Esophagus muscularis mucosa (tissue), 4 donors: Measurements from ENCODE around the gene C13orf46. TPM values are rescaled to one million over a fixed set of nuclear protein-coding genes. Genes with fewer than 3 reads are reported as not detected.

Experiments
- DNase-seq: peaks from one replicate; pipeline ENCODE4 v3.0.0-alpha.2; 2017; ENCODE audit errors: extremely low spot score
- H3K27ac ChIP-seq, 4 donors: fragments of 200-600 bp; sonication (generic); replicated peaks in 1 of 4; 1 replicate in 3 of 4; 2 replicates in 1 of 4; pipeline ENCODE4 v1.5.1; 2016 to 2019; ENCODE audit warnings: mild to moderate bottlenecking in 1 of 4
- H3K27me3 ChIP-seq, 4 donors: fragments of 200-600 bp; sonication (generic); one replicate each; pipeline versions ENCODE4 v1.5.1 to v1.6.0; 2016 to 2019
- H3K36me3 ChIP-seq, 4 donors: fragments of 200-600 bp; sonication (generic); one replicate each; pipeline ENCODE4 v1.5.1; 2016 to 2019
- H3K4me1 ChIP-seq, 4 donors: fragments of 200-600 bp; sonication (generic); one replicate each; pipeline ENCODE4 v1.5.1; 2016 to 2019
- H3K4me3 ChIP-seq, 4 donors: fragments of 200-600 bp; sonication (generic); 1 replicate in 2 of 4; 2 replicates in 2 of 4; pipeline ENCODE4 v1.5.1; 2016 to 2019; ENCODE audit warnings: mild to moderate bottlenecking in 4 of 4, moderate library complexity in 1 of 4
- H3K9me3 ChIP-seq, 4 donors: fragments of 200-600 bp; sonication (generic); 1 replicate in 3 of 4; 2 replicates in 1 of 4; pipeline ENCODE4 v1.5.1; 2016 to 2019
- EP300 ChIP-seq: sonication (generic); formaldehyde crosslinking; IDR thresholded peaks from one replicate; pipeline ENCODE4 v1.6.1; 2017; ENCODE audit warnings: antibody characterized with exemption
- POLR2A ChIP-seq: fragments of 450-650 bp; IDR thresholded peaks from one replicate; pipeline ENCODE4 v1.6.1; 2017; ENCODE audit warnings: antibody characterized with exemption, moderate library complexity, mild to moderate bottlenecking, low read depth
- POLR2AphosphoS5 ChIP-seq, 2 donors: sonication (generic); formaldehyde crosslinking; IDR thresholded peaks; one replicate each; pipeline ENCODE4 v1.6.1; 2017; ENCODE audit warnings: antibody characterized with exemption in 2 of 2
- WGBS: methylation state at CpG from one replicate; pipeline ENCODE4 v1.1.5; 2018; 5-methylcytosine and 5-hydroxymethylcytosine counted together
- intact Hi-C: fragments of 100-400 bp; cut with DNase I; formaldehyde crosslinking; loops from one replicate; pipeline ENCODE4 v1.15.1; 2023
- total RNA-seq, 4 donors: library from RNA; depleted of rRNA; stranded (reverse); fragments of >200 nt; gene quantifications; one replicate each; pipeline versions ENCODE4 v1.1.0 to v1.2.1, GENCODE V29; 2016
- TF ChIP-seq, protein P1 (sequence below), 3 experiments: fragments of 200-600 bp in 2 of 3; fragments of 450-650 bp in 1 of 3; sonication (generic) in 2 of 3; IDR thresholded peaks; one replicate each; pipeline ENCODE4 v1.5.1; 2017 to 2019; ENCODE audit warnings: antibody characterized with exemption in 3 of 3, mild to moderate bottlenecking in 2 of 3, moderate library complexity in 1 of 3

The C13orf46 gene
- total RNA-seq, 4 donors from 2014 or later = 0.17 to 2.1 (median 0.89) TPM

- H3K27me3 ChIP-seq = peaks cover 0 to 4% (median 0%) of the 10 kb centered on the region in 4 donors
- no peak overlapping the region for H3K4me3 ChIP-seq
- no peaks in the 10 kb centered on the region for H3K4me1 ChIP-seq
- 98% methylated on average over 14 of the region's 22 CpGs for WGBS
- no peak overlapping the region for H3K27ac ChIP-seq
- intact Hi-C loops = no loop called here
- H3K9me3 ChIP-seq = no peaks in the 10 kb centered on the region
- DNase-seq = no peak
- TF ChIP-seq EP300 (no peak), POLR2A (no peak), POLR2AphosphoS5 (IDR thresholded peaks at IDR 0.05) (no peak)
- TF ChIP-seq, protein P1, sequence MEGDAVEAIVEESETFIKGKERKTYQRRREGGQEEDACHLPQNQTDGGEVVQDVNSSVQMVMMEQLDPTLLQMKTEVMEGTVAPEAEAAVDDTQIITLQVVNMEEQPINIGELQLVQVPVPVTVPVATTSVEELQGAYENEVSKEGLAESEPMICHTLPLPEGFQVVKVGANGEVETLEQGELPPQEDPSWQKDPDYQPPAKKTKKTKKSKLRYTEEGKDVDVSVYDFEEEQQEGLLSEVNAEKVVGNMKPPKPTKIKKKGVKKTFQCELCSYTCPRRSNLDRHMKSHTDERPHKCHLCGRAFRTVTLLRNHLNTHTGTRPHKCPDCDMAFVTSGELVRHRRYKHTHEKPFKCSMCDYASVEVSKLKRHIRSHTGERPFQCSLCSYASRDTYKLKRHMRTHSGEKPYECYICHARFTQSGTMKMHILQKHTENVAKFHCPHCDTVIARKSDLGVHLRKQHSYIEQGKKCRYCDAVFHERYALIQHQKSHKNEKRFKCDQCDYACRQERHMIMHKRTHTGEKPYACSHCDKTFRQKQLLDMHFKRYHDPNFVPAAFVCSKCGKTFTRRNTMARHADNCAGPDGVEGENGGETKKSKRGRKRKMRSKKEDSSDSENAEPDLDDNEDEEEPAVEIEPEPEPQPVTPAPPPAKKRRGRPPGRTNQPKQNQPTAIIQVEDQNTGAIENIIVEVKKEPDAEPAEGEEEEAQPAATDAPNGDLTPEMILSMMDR (IDR thresholded peaks at IDR 0.05) = no peak
- peaks cover 40 to 89% (median 78%) of the 10 kb centered on the region in 4 donors for H3K36me3 ChIP-seq
These were observed 40.2 kb upstream of the C13orf46 start for GRCh38 chr13:114013952-114014629.

GRCh38 chr13:114013336-114013735 lies 39.5 kb upstream of the C13orf46 start:
- Histone ChIP-seq H3K4me3 (no peak overlapping the region), H3K27ac (no peak overlapping the region), H3K27me3 (peaks cover 0 to 4% (median 0%) of the 10 kb centered on the region in 4 donors), H3K9me3 (no peaks in the 10 kb centered on the region), H3K4me1 (no peaks in the 10 kb centered on the region), H3K36me3 (peaks cover 40 to 86% (median 75%) of the 10 kb centered on the region in 4 donors)
- WGBS = 80% methylated on average over 4 of the region's 4 CpGs
- TF ChIP-seq POLR2AphosphoS5 (IDR thresholded peaks at IDR 0.05) = no peak
- DNase-seq = no peak
- intact Hi-C loops = no loop called here

GRCh38 chr13:114012921-114013320 lies 39.0 kb upstream of the C13orf46 start:
- no peak for TF ChIP-seq POLR2A
- H3K36me3 ChIP-seq = peaks cover 40 to 81% (median 70%) of the 10 kb centered on the region in 4 donors
- intact Hi-C loops = no loop called here
- peaks cover 0 to 4% (median 0%) of the 10 kb centered on the region in 4 donors for H3K27me3 ChIP-seq
- WGBS = 91% methylated on average over 21 of the region's 21 CpGs
- no peak overlapping the region for H3K27ac ChIP-seq
- H3K4me3 ChIP-seq = no peak overlapping the region
- no peaks in the 10 kb centered on the region for H3K4me1 ChIP-seq
- no peaks in the 10 kb centered on the region for H3K9me3 ChIP-seq
- DNase-seq = no peak

GRCh38 chr13:114012141-114012540 lies 38.3 kb upstream of the C13orf46 start:
- TF ChIP-seq POLR2AphosphoS5 (IDR thresholded peaks at IDR 0.05) (no peak), POLR2A (no peak), EP300 (no peak)
- TF ChIP-seq, protein P1 (IDR thresholded peaks at IDR 0.05) = no peak
- no peak for DNase-seq
- Histone ChIP-seq H3K4me3 (no peak overlapping the region), H3K9me3 (no peaks in the 10 kb centered on the region), H3K4me1 (no peaks in the 10 kb centered on the region), H3K36me3 (peaks cover 36 to 79% (median 65%) of the 10 kb centered on the region in 4 donors), H3K27me3 (peaks cover 0 to under 1% (median 0%) of the 10 kb centered on the region in 4 donors), H3K27ac (no peak overlapping the region)
- intact Hi-C loops = no loop called here
- 94% methylated on average over 17 of the region's 17 CpGs for WGBS

DNA sequence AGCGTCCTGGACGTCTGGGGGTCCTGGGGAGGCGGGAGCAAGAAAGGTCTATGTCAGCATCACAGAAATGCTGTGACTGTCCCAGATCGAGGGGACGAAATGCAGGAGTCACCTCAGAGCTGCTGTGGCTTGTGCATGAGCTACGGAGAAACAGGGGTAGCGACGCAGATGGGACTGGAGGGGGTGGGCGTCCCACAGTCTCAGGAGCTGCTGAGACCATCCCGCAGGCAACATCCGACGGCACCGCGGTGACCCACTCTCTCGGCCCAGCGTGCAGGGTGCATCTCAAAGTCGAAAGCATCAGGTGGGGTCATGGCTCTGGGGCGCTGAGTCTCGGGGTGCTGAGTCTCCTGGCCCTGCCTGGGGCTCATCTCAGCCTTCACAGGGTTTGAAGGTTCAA lies 37.4 kb upstream of the C13orf46 start:
- H3K4me1 ChIP-seq = no peaks in the 10 kb centered on the region
- H3K4me3 ChIP-seq = no peak overlapping the region
- TF ChIP-seq EP300 (no peak), POLR2A (no peak), POLR2AphosphoS5 (IDR thresholded peaks at IDR 0.05) (no peak)
- TF ChIP-seq, protein P1 (IDR thresholded peaks at IDR 0.05) = no peak
- peaks cover 28 to 70% (median 56%) of the 10 kb centered on the region in 4 donors for H3K36me3 ChIP-seq
- H3K27me3 ChIP-seq = no peaks in the 10 kb centered on the region
- no peak for DNase-seq
- H3K9me3 ChIP-seq = no peaks in the 10 kb centered on the region
- H3K27ac ChIP-seq = no peak overlapping the region
- intact Hi-C loops = no loop called here
- WGBS = 92% methylated on average over 19 of the region's 19 CpGs
